Ectodermal cell (in vitro differentiated cells): ENCODE data around the gene TMEM145.
"Not testable (repeated sequence)": the region's sequence is repeated elsewhere in the genome, so short reads cannot be mapped to it uniquely, and the experiment has no call there.

Experiments used
- H3K27ac ChIP-seq: 2 replicates; pipeline ENCODE4 v1.7.0; 2013; ENCODE audit warnings: mild to moderate bottlenecking, low read depth, low read length; ENCODE audit not compliant: insufficient read depth, poor library complexity, severe bottlenecking
- H3K27me3 ChIP-seq: 2 replicates; pipeline ENCODE4 v1.7.0; 2013; ENCODE audit warnings: mild to moderate bottlenecking, low read length; ENCODE audit not compliant: insufficient read depth, control insufficient read depth, poor library complexity, severe bottlenecking
- H3K36me3 ChIP-seq: one replicate; pipeline ENCODE4 v1.7.0; 2013; ENCODE audit warnings: low read length; ENCODE audit not compliant: control insufficient read depth, insufficient read depth
- H3K4me1 ChIP-seq: one replicate; pipeline ENCODE4 v1.7.0; 2013; ENCODE audit warnings: low read length; ENCODE audit not compliant: control insufficient read depth, insufficient read depth
- H3K4me3 ChIP-seq: 2 replicates; pipeline ENCODE4 v1.7.0; 2013; ENCODE audit warnings: low read depth, low read length, control low read depth; ENCODE audit not compliant: insufficient read depth
- H3K9me3 ChIP-seq: 2 replicates; pipeline ENCODE4 v1.7.0; 2013; ENCODE audit warnings: mild to moderate bottlenecking, low read length, moderate library complexity; ENCODE audit not compliant: control insufficient read depth
- WGBS, 2 experiments: methylation state at CpG; one replicate each; pipeline ENCODE4 v1.1.7; 2013; ENCODE audit warnings: missing lambda C conversion rate in 2 of 2; 5-methylcytosine and 5-hydroxymethylcytosine counted together

The TMEM145 gene

GRCh38 chr19:42325896-42326771, 13.0 kb downstream of the TMEM145 start:
- 10 to 13% methylated on average over 37 of the region's 37 CpGs for WGBS, 2 experiments
- no peak overlapping the region for H3K27ac ChIP-seq

GRCh38 chr19:42326969-42327368, 13.9 kb downstream of the TMEM145 start:
- Histone ChIP-seq H3K4me1 (peaks cover 5% of the 10 kb centered on the region), H3K4me3 (no peak overlapping the region), H3K9me3 (no peaks in the 10 kb centered on the region), H3K27me3 (peaks cover 32% of the 10 kb centered on the region), H3K36me3 (no peaks in the 10 kb centered on the region), H3K27ac (no peak overlapping the region)

More at GRCh38 chr19:42325896-42326771, 13.0 kb downstream of the TMEM145 start:
- H3K4me1 ChIP-seq = peaks cover 5% of the 10 kb centered on the region
- H3K27me3 ChIP-seq = peaks cover 40% of the 10 kb centered on the region
- H3K9me3 ChIP-seq = no peaks in the 10 kb centered on the region
- H3K4me3 ChIP-seq = peak overlapping the region; percentile 99
- no peaks in the 10 kb centered on the region for H3K36me3 ChIP-seq

GRCh38 chr19:42327381-42327780, 14.3 kb downstream of the TMEM145 start:
- peaks cover 5% of the 10 kb centered on the region for H3K4me1 ChIP-seq
- no peak overlapping the region for H3K4me3 ChIP-seq
- H3K36me3 ChIP-seq = no peaks in the 10 kb centered on the region
- 96 to 97% methylated on average over 5 of the region's 5 CpGs for WGBS, 2 experiments
- no peak overlapping the region for H3K27ac ChIP-seq
- peaks cover 28% of the 10 kb centered on the region for H3K27me3 ChIP-seq
- H3K9me3 ChIP-seq = no peaks in the 10 kb centered on the region

- H3K9me3 ChIP-seq = no peaks in the 10 kb centered on the region
Observed at GRCh38 chr19:42328106-42328505, 15.0 kb downstream of the TMEM145 start.

GRCh38 chr19:42328854-42329253, 15.7 kb downstream of the TMEM145 start:
- Histone ChIP-seq H3K36me3 (no peaks in the 10 kb centered on the region), H3K27me3 (peaks cover 13% of the 10 kb centered on the region), H3K27ac (no peak overlapping the region), H3K4me1 (peaks cover 5% of the 10 kb centered on the region), H3K4me3 (no peak overlapping the region), H3K9me3 (no peaks in the 10 kb centered on the region)
- 82 to 88% methylated on average over 2 of the region's 2 CpGs for WGBS, 2 experiments

More at GRCh38 chr19:42328106-42328505, 15.0 kb downstream of the TMEM145 start:
- Histone ChIP-seq H3K4me1 (peaks cover 5% of the 10 kb centered on the region), H3K4me3 (no peak overlapping the region), H3K27me3 (peaks cover 20% of the 10 kb centered on the region), H3K27ac (no peak overlapping the region), H3K36me3 (no peaks in the 10 kb centered on the region)
- WGBS, 2 experiments = 92 to 93% methylated on average over 1 of the region's 1 CpG

GRCh38 chr19:42330241-42330711, 17.2 kb downstream of the TMEM145 start:
- 85 to 87% methylated on average over 2 of the region's 2 CpGs for WGBS, 2 experiments
- no peaks in the 10 kb centered on the region for H3K36me3 ChIP-seq
- no peaks in the 10 kb centered on the region for H3K27me3 ChIP-seq
- H3K4me1 ChIP-seq = peaks cover 5% of the 10 kb centered on the region
- no peak overlapping the region for H3K27ac ChIP-seq
- no peaks in the 10 kb centered on the region for H3K9me3 ChIP-seq
- no peak overlapping the region for H3K4me3 ChIP-seq

- not testable (repeated sequence) for H3K9me3 ChIP-seq, H3K36me3 ChIP-seq, H3K4me1 ChIP-seq, H3K27me3 ChIP-seq, H3K4me3 ChIP-seq, H3K27ac ChIP-seq
- 89 to 92% methylated on average over 3 of the region's 3 CpGs for WGBS, 2 experiments
Observed at GRCh38 chr19:42331333-42331732, 18.2 kb downstream of the TMEM145 start.

GRCh38 chr19:42332059-42332458, 18.9 kb downstream of the TMEM145 start:
- Histone ChIP-seq H3K27me3 (no peaks in the 10 kb centered on the region), H3K27ac (no peak overlapping the region), H3K9me3 (no peaks in the 10 kb centered on the region), H3K4me3 (no peak overlapping the region), H3K36me3 (no peaks in the 10 kb centered on the region), H3K4me1 (no peaks in the 10 kb centered on the region)
- 90 to 92% methylated on average over 5 to 6 of the region's 6 CpGs for WGBS, 2 experiments

GRCh38 chr19:42333018-42333417, 19.9 kb downstream of the TMEM145 start:
- no peaks in the 10 kb centered on the region for H3K4me1 ChIP-seq
- no peaks in the 10 kb centered on the region for H3K27me3 ChIP-seq
- no peaks in the 10 kb centered on the region for H3K9me3 ChIP-seq
- 94 to 97% methylated on average over 3 of the region's 3 CpGs for WGBS, 2 experiments
- no peak overlapping the region for H3K27ac ChIP-seq
- H3K36me3 ChIP-seq = peaks cover 3% of the 10 kb centered on the region
- no peak overlapping the region for H3K4me3 ChIP-seq

- Histone ChIP-seq H3K9me3 (no peaks in the 10 kb centered on the region), H3K4me3 (no peak overlapping the region)
- 95 to 96% methylated on average over 21 of the region's 21 CpGs for WGBS, 2 experiments
Observed at GRCh38 chr19:42333975-42334696, 21.0 kb downstream of the TMEM145 start.

More at GRCh38 chr19:42333975-42334696, 21.0 kb downstream of the TMEM145 start:
- Histone ChIP-seq H3K36me3 (peaks cover 3% of the 10 kb centered on the region), H3K27ac (no peak overlapping the region), H3K4me1 (no peaks in the 10 kb centered on the region), H3K27me3 (no peaks in the 10 kb centered on the region)
